ENCODE results near the gene PRAME. TPM values are rescaled to one million over a fixed set of nuclear protein-coding genes. Genes with fewer than 3 reads are reported as not detected.

The PRAME gene
- total and polyA plus RNA-seq, 2 of the 13 experiments (the other 11 are each of a cell fraction or from before 2014, with no cell fraction given): 0.11 to 0.83 TPM

- H3K4me3 ChIP-seq (replicated peaks in 1 of 3; ENCODE audit: insufficient read depth in 1 of 3, low read depth in 2 of 3, low read length in 3 of 3): no peak overlapping the region
- H2AFZ ChIP-seq (ENCODE audit: low read length): no peak overlapping the region
- WGBS (ENCODE audit: low lambda C conversion rate): 35% methylated on average over 6 of the region's 6 CpGs
- H3K36me3 ChIP-seq (replicated peaks in 1 of 2; ENCODE audit: control insufficient read depth in 1 of 2, insufficient read depth in 2 of 2, low read length in 2 of 2): no peaks in the 10 kb centered on the region
- H3K9me3 ChIP-seq (ENCODE audit: low read length): no peaks in the 10 kb centered on the region
- 0 out of 5 replicates have a peak, but pooled peaks cover 0 to 3% of the 10 kb centered on the region in 2 experiments for H3K27me3 ChIP-seq (ENCODE audit: control insufficient read depth in 1 of 2, insufficient read depth in 2 of 2, low read length in 2 of 2)
- H3K4me2 ChIP-seq (ENCODE audit: low read depth, low read length): no peak overlapping the region
- intact Hi-C loops (cut with micrococcal nuclease; ENCODE audit: unreplicated experiment): no loop called here
- TF ChIP-seq CBX2 (IDR thresholded peaks at IDR 0.05; ENCODE audit: low read depth, low read length) (no peak), CBX2 (CRISPR knock-in tag; IDR thresholded peaks at IDR 0.05; ENCODE audit: low read depth) (no peak)
- ATAC-seq: no peak
- DNase-seq (ENCODE audit: low spot score): no peak
- H4K20me1 ChIP-seq (ENCODE audit: insufficient read depth, low read length): no peaks in the 10 kb centered on the region
- H3K4me1 ChIP-seq (ENCODE audit: insufficient read depth, low read length): no peaks in the 10 kb centered on the region
- POLR2A ChIA-PET: no interaction called here
- no TSS peak for BruUV-seq (replicated peaks)
- no peak overlapping the region for H3K27ac ChIP-seq (ENCODE audit: extremely low read length, insufficient read depth, low read length)
- H3K9ac ChIP-seq (ENCODE audit: insufficient read depth, low read depth, low read length): no peak overlapping the region
- in situ Hi-C loops (cut with HindIII; ENCODE audit: extremely low pct_ligation_motif_present, low pct_unique_long_range_greater_than_20kb): no loop called here
- CTCF ChIA-PET (ENCODE audit: low intra/inter-chr PET ratio, low total read pairs): no interaction called here
- no peaks in the 10 kb centered on the region for H3K79me2 ChIP-seq (ENCODE audit: insufficient read depth, low read length)
- no peak for FAIRE-seq
Observed at GRCh38 chr22:22536515-22536914, 22.6 kb downstream of the PRAME start.

GRCh38 chr22:22535662-22536061 lies 23.4 kb downstream of the PRAME start:
- no peak overlapping the region for H3K27ac ChIP-seq (ENCODE audit: extremely low read length, insufficient read depth, low read length)
- CTCF ChIA-PET (ENCODE audit: low intra/inter-chr PET ratio, low total read pairs): no interaction called here
- H3K4me1 ChIP-seq (ENCODE audit: insufficient read depth, low read length): no peaks in the 10 kb centered on the region
- no peaks in the 10 kb centered on the region for H4K20me1 ChIP-seq (ENCODE audit: insufficient read depth, low read length)
- intact Hi-C loops (cut with micrococcal nuclease; ENCODE audit: unreplicated experiment): no loop called here
- H3K79me2 ChIP-seq (ENCODE audit: insufficient read depth, low read length): no peaks in the 10 kb centered on the region
- no peak for ATAC-seq
- 0 out of 5 replicates have a peak, but pooled peaks cover 0 to 3% of the 10 kb centered on the region in 2 experiments for H3K27me3 ChIP-seq (ENCODE audit: control insufficient read depth in 1 of 2, insufficient read depth in 2 of 2, low read length in 2 of 2)
- no peak for DNase-seq (ENCODE audit: low spot score)
- no peak overlapping the region for H3K4me3 ChIP-seq (replicated peaks in 1 of 3; ENCODE audit: insufficient read depth in 1 of 3, low read depth in 2 of 3, low read length in 3 of 3)
- BruUV-seq (replicated peaks): no TSS peak
- H2AFZ ChIP-seq (ENCODE audit: low read length): no peak overlapping the region
- WGBS (ENCODE audit: low lambda C conversion rate): 3% methylated on average over 3 of the region's 3 CpGs
- no peak overlapping the region for H3K4me2 ChIP-seq (ENCODE audit: low read depth, low read length)
- no peak for FAIRE-seq
- POLR2A ChIA-PET: no interaction called here
- in situ Hi-C loops (cut with HindIII; ENCODE audit: extremely low pct_ligation_motif_present, low pct_unique_long_range_greater_than_20kb): no loop called here
- H3K36me3 ChIP-seq (replicated peaks in 1 of 2; ENCODE audit: control insufficient read depth in 1 of 2, insufficient read depth in 2 of 2, low read length in 2 of 2): no peaks in the 10 kb centered on the region
- H3K9ac ChIP-seq (ENCODE audit: insufficient read depth, low read depth, low read length): no peak overlapping the region
- H3K9me3 ChIP-seq (ENCODE audit: low read length): no peaks in the 10 kb centered on the region
- TF ChIP-seq ZNF776 (CRISPR knock-in tag; IDR thresholded peaks at IDR 0.05): no peak
- no peak for TF ChIP-seq ZNF276 (CRISPR knock-in tag; IDR thresholded peaks at IDR 0.05; ENCODE audit: low read depth)
- TF ChIP-seq SRY (CRISPR knock-in tag; IDR thresholded peaks at IDR 0.05): no peak
- no peak for TF ChIP-seq SETDB1 (CRISPR knock-in tag; IDR thresholded peaks at IDR 0.05; ENCODE audit: borderline replicate concordance)
- TF ChIP-seq ZNF512B (CRISPR knock-in tag; IDR thresholded peaks at IDR 0.05; ENCODE audit: borderline replicate concordance): no peak
- TF ChIP-seq ZNF775 (CRISPR knock-in tag; IDR thresholded peaks at IDR 0.05; ENCODE audit: borderline replicate concordance): no peak
- TF ChIP-seq, protein P1, sequence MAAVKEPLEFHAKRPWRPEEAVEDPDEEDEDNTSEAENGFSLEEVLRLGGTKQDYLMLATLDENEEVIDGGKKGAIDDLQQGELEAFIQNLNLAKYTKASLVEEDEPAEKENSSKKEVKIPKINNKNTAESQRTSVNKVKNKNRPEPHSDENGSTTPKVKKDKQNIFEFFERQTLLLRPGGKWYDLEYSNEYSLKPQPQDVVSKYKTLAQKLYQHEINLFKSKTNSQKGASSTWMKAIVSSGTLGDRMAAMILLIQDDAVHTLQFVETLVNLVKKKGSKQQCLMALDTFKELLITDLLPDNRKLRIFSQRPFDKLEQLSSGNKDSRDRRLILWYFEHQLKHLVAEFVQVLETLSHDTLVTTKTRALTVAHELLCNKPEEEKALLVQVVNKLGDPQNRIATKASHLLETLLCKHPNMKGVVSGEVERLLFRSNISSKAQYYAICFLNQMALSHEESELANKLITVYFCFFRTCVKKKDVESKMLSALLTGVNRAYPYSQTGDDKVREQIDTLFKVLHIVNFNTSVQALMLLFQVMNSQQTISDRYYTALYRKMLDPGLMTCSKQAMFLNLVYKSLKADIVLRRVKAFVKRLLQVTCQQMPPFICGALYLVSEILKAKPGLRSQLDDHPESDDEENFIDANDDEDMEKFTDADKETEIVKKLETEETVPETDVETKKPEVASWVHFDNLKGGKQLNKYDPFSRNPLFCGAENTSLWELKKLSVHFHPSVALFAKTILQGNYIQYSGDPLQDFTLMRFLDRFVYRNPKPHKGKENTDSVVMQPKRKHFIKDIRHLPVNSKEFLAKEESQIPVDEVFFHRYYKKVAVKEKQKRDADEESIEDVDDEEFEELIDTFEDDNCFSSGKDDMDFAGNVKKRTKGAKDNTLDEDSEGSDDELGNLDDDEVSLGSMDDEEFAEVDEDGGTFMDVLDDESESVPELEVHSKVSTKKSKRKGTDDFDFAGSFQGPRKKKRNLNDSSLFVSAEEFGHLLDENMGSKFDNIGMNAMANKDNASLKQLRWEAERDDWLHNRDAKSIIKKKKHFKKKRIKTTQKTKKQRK (IDR thresholded peaks at IDR 0.05; ENCODE audit: low read length): no peak

Data from HepG2 (cell line).